MCF 10A (cell line): Measurements from ENCODE around the gene LCN12. TPM values are rescaled to one million over a fixed set of nuclear protein-coding genes. Genes with fewer than 3 reads are reported as not detected.

ENCODE experiments used
- BruUV-seq: library from RNA; stranded (reverse); fragments of 400-500 nt; replicated peaks from 2 replicates; lab custom pipeline; 2021; lab: Mats Ljungman, UMichigan
- CTCF ChIA-PET: fragments of 300-600 bp; sonication (Branson Sonifier 250); formaldehyde crosslinking; extraction: SDS; loops from one replicate; lab custom pipeline; 2021; ENCODE audit warnings: antibody characterized with exemption, inconsistent platforms; lab: Yijun Ruan, JAX
- POLR2A ChIA-PET: fragments of 300-600, 350-650 bp; sonication (Branson Sonifier 250); formaldehyde crosslinking; extraction: SDS; loops from one replicate; lab custom pipeline; 2020; ENCODE audit warnings: antibody characterized with exemption, inconsistent platforms; lab: Yijun Ruan, JAX
- DNase-seq: peaks from one replicate; pipeline ENCODE4 v3.0.0-alpha.2; 2018; ENCODE audit not compliant: unreplicated experiment
- H3K27ac Mint-ChIP-seq: one replicate; pipeline ENCODE4 v1.8.0; 2022; ENCODE audit warnings: mild to moderate bottlenecking, low read depth, mixed read lengths; ENCODE audit not compliant: unreplicated experiment
- H3K27me3 Mint-ChIP-seq: one replicate; pipeline ENCODE4 v1.8.0; 2022; ENCODE audit warnings: mixed read lengths; ENCODE audit not compliant: insufficient read depth, unreplicated experiment
- H3K36me3 Mint-ChIP-seq: one replicate; pipeline ENCODE4 v1.8.0; 2022; ENCODE audit warnings: mild to moderate bottlenecking, moderate library complexity, mixed read lengths; ENCODE audit not compliant: insufficient read depth, unreplicated experiment
- H3K4me1 Mint-ChIP-seq: one replicate; pipeline ENCODE4 v1.8.0; 2022; ENCODE audit warnings: mixed read lengths; ENCODE audit not compliant: insufficient read depth, unreplicated experiment
- H3K4me3 Mint-ChIP-seq: one replicate; pipeline ENCODE4 v1.8.0; 2022; ENCODE audit warnings: mild to moderate bottlenecking, moderate library complexity, mixed read lengths; ENCODE audit not compliant: unreplicated experiment
- H3K9me3 Mint-ChIP-seq: one replicate; pipeline ENCODE4 v1.8.0; 2022; ENCODE audit warnings: mixed read lengths; ENCODE audit not compliant: unreplicated experiment
- CTCF ChIP-seq: fragments of 200-600 bp; IDR thresholded peaks from one replicate; pipeline ENCODE4 v1.8.0; 2022; ENCODE audit warnings: antibody characterized with exemption, mild to moderate bottlenecking; ENCODE audit not compliant: unreplicated experiment
- intact Hi-C: fragments of 100-400 bp; cut with micrococcal nuclease; formaldehyde crosslinking; loops from 2 replicates; pipeline ENCODE4 v1.14.1; 2022
- total RNA-seq: library from RNA; stranded (reverse); gene quantifications from 2 replicates; pipeline ENCODE4 v1.2.3, GENCODE V29; 2022

LCN12 gene
- total RNA-seq, 1 experiment from 2014 or later, result 0.86 TPM

GRCh38 chr9:136915632-136916329, 36.3 kb upstream of the LCN12 start:
- Mint-ChIP-seq H3K27me3 (no peaks in the 10 kb centered on the region), H3K4me3 (no peak overlapping the region), H3K27ac (no peak overlapping the region), H3K4me1 (no peaks in the 10 kb centered on the region), H3K9me3 (no peaks in the 10 kb centered on the region), H3K36me3 (peaks cover 57% of the 10 kb centered on the region)
- no peak for DNase-seq
- no peak for TF ChIP-seq CTCF
- CTCF ChIA-PET, result no interaction called here
- BruUV-seq, result no TSS peak
- intact Hi-C loops, result no loop called here
- POLR2A ChIA-PET, result no interaction called here

GRCh38 chr9:136916330-136917184, 35.5 kb upstream of the LCN12 start:
- Mint-ChIP-seq H3K9me3 (no peaks in the 10 kb centered on the region), H3K27ac (no peak overlapping the region), H3K4me3 (no peak overlapping the region), H3K27me3 (no peaks in the 10 kb centered on the region), H3K4me1 (no peaks in the 10 kb centered on the region), H3K36me3 (peaks cover 57% of the 10 kb centered on the region)
- intact Hi-C loops, result no loop called here
- ChIA-PET POLR2A (no interaction called here), CTCF (no interaction called here)
- DNase-seq, result no peak
- TF ChIP-seq CTCF, result no peak
- BruUV-seq, result no TSS peak

- H3K27ac Mint-ChIP-seq, result no peak overlapping the region
- H3K9me3 Mint-ChIP-seq, result no peaks in the 10 kb centered on the region
- intact Hi-C loops, result no loop called here
- no peaks in the 10 kb centered on the region for H3K4me1 Mint-ChIP-seq
- BruUV-seq, result no TSS peak
- H3K27me3 Mint-ChIP-seq, result no peaks in the 10 kb centered on the region
- ChIA-PET POLR2A (no interaction called here), CTCF (interaction anchor here (0.6 kb wide), 1 partner anchor 9 kb away, joined by 4 read pairs; no protein-coding TSS in a partner anchor)
- TF ChIP-seq CTCF, result no peak
- peaks cover 60% of the 10 kb centered on the region for H3K36me3 Mint-ChIP-seq
- no peak for DNase-seq
- no peak overlapping the region for H3K4me3 Mint-ChIP-seq
Measured at GRCh38 chr9:136917902-136918301, 34.2 kb upstream of the LCN12 start.

GRCh38 chr9:136920069-136920468, 32.0 kb upstream of the LCN12 start:
- no peak for TF ChIP-seq CTCF
- Mint-ChIP-seq H3K36me3 (peaks cover 60% of the 10 kb centered on the region), H3K4me1 (no peaks in the 10 kb centered on the region), H3K27me3 (no peaks in the 10 kb centered on the region), H3K9me3 (no peaks in the 10 kb centered on the region), H3K27ac (no peak overlapping the region), H3K4me3 (no peak overlapping the region)
- no peak for DNase-seq
- no TSS peak for BruUV-seq
- ChIA-PET CTCF (interaction anchor here (0.6 kb wide), 1 partner anchor 18 kb away, joined by 3 read pairs; no protein-coding TSS in a partner anchor), POLR2A (interaction anchor here (0.6 kb wide), 1 partner anchor 105 kb away, joined by 3 read pairs; no protein-coding TSS in a partner anchor)
- intact Hi-C loops, result no loop called here
